T-helper 17 cell (primary cell): ENCODE measurements around the gene SIK3. TPM values are rescaled to one million over a fixed set of nuclear protein-coding genes. Genes with fewer than 3 reads are reported as not detected.
"Not testable (repeated sequence)": the region's sequence is repeated elsewhere in the genome, so short reads cannot be mapped to it uniquely, and the experiment has no call there.

Experiments
- ATAC-seq: fragments of 150-1000 bp; cut with Tn5 transposase; 2 replicates; pipeline ENCODE4 v1.10.0; 2021; ENCODE audit warnings: mild to moderate bottlenecking, moderate library complexity
- DNase-seq, 3 donors: peaks; one replicate each; pipeline versions ENCODE4 v3.0.0 to v3.0.0-alpha.2; 2020 to 2021
- H3K9me3 ChIP-seq: one replicate; pipeline ENCODE4 v1.7.0; 2013; ENCODE audit warnings: low read length, mild to moderate bottlenecking; ENCODE audit not compliant: control insufficient read depth, poor library complexity, severe bottlenecking
- H3K27ac Mint-ChIP-seq: one replicate; pipeline ENCODE4 v1.8.0; 2022; ENCODE audit warnings: mild to moderate bottlenecking, moderate library complexity, mixed read lengths
- H3K27me3 Mint-ChIP-seq: one replicate; pipeline ENCODE4 v1.8.0; 2022; ENCODE audit warnings: mixed read lengths
- H3K36me3 Mint-ChIP-seq: one replicate; pipeline ENCODE4 v1.8.0; 2022; ENCODE audit warnings: low read depth, mixed read lengths
- H3K4me1 Mint-ChIP-seq: one replicate; pipeline ENCODE4 v1.8.0; 2022; ENCODE audit warnings: mild to moderate bottlenecking, mixed read lengths
- H3K4me3 Mint-ChIP-seq: one replicate; pipeline ENCODE4 v1.8.0; 2022; ENCODE audit warnings: mild to moderate bottlenecking, moderate library complexity, mixed read lengths
- total RNA-seq, 4 donors: library from RNA in 2 of 4; stranded (reverse) in 2 of 4; gene quantifications; one replicate each; pipeline ENCODE4 v1.2.3 and lab custom pipeline; 2022 to 2026

SIK3 gene
- total RNA-seq = 10 to 100 TPM; 82.7 to 87.5 TPM
- 71.2 to 89.0 reads per million in 2 donors for total RNA-seq (lab: John Stamatoyannopoulos, UW)

DNA sequence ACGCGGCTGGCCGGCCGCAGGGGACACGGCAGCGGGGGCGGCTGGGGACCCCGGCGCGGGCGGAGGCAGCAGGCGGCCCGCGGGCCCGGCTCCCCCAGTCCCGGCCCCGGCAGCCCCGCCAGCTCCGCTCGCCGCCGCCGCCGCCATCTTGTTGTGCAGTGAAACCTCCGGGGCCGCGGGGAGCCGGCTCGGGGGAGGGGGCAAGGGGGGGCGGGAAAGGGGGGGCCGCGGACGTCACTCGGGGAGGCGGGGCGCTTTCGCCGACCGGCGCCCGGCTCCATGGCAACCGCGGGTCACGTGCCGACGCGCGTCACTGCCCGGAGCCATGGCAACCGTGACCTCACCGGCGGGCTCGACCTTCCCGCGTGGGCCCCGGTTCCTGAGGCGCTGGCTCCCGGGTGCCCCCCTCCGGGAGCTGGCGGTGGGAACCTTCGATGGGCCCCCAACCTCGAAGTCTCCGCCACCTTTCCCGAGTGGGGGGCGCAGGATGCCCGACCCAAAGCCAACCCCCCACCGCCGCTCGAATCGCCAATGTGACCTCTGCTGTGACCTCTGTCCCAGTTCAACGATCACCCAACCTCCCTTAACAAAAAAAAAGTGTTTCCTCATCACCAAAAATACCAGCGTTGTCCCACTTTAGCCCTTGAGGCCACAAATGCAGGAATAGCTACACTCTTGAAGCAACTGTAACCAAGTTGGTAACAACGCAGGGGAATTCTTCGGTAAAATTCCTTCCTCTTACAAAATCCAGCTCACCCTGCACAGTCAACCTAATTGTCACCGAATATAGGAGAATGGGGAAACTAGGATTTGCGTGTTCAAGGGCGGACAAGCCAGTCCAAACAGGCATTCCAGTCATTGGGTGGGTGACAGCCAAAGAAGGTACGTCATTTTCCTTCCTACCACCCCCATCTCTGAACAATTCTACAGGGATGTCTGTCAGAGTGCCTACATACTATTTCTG, at the start of gene SIK3:
Gene SIK3 (minus strand): TSS at position 160 of the 964 bp plus-strand sequence. CDS start 13 bp downstream, at position 147.
- Mint-ChIP-seq H3K4me1 (peaks cover 43% of the 10 kb centered on the region), H3K27me3 (no peaks in the 10 kb centered on the region), H3K36me3 (peaks cover 5% of the 10 kb centered on the region), H3K4me3 (peak within 1 kb of the TSS; percentile 100), H3K27ac (peak within 1 kb of the TSS; percentile 98)
- DNase-seq (peak; percentile 92 to 97 (median 93)), ATAC-seq (peak; percentile 83)
- H3K9me3 ChIP-seq = no peaks in the 10 kb centered on the region

DNA sequence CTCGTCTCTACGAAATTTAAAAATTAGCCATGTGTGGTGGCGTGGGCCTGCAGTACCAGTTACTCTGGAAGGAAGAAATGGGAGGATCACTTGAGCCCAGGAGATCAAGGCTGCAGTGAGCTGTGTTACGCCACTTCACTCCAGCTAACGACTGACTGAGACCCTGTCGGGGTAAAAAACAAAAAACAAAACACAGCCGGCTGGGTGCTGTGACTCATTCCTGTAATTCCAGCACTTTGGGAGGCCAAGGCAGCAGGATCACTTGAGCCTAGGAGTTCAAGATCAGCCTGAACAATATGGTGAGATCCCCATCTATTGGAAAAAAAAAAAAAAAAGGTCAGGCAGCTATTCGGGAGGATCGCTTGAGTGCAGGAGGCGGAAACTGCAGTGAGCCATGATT, 48.3 kb upstream of the SIK3 start:
- H3K36me3 Mint-ChIP-seq = no peaks in the 10 kb centered on the region
- H3K9me3 ChIP-seq = no peaks in the 10 kb centered on the region
- H3K4me3 Mint-ChIP-seq = no peak overlapping the region
- H3K4me1 Mint-ChIP-seq = peaks cover 39% of the 10 kb centered on the region
- no peaks in the 10 kb centered on the region for H3K27me3 Mint-ChIP-seq
- ATAC-seq (no peak), DNase-seq (no peak)
- no peak overlapping the region for H3K27ac Mint-ChIP-seq

DNA sequence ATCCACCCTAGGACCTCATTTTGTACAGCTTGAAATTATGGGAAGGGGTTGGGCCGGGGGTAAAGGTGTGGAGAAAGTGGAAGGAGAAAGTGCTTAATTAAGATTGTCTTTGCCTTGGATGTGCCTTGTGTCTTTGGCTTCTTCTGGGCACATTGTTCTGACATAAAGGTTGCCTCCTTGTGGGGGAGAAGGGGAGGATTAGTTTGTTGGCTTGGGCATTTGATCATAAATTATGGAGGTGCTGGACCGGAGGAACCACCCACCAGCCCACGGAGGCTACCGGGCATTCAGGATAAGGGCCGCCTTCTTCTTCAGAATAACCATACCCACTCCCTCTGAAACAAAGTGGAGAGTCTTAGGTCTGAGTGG, 47.1 kb upstream of the SIK3 start:
- peaks cover under 1% of the 10 kb centered on the region for H3K36me3 Mint-ChIP-seq
- peak overlapping the region; percentile 98 for H3K4me3 Mint-ChIP-seq
- H3K27me3 Mint-ChIP-seq = peaks cover 4% of the 10 kb centered on the region
- H3K9me3 ChIP-seq = no peaks in the 10 kb centered on the region
- DNase-seq (no peak), ATAC-seq (peak; percentile 17)
- H3K4me1 Mint-ChIP-seq = peaks cover 36% of the 10 kb centered on the region
- peak overlapping the region; percentile 94 for H3K27ac Mint-ChIP-seq

DNA sequence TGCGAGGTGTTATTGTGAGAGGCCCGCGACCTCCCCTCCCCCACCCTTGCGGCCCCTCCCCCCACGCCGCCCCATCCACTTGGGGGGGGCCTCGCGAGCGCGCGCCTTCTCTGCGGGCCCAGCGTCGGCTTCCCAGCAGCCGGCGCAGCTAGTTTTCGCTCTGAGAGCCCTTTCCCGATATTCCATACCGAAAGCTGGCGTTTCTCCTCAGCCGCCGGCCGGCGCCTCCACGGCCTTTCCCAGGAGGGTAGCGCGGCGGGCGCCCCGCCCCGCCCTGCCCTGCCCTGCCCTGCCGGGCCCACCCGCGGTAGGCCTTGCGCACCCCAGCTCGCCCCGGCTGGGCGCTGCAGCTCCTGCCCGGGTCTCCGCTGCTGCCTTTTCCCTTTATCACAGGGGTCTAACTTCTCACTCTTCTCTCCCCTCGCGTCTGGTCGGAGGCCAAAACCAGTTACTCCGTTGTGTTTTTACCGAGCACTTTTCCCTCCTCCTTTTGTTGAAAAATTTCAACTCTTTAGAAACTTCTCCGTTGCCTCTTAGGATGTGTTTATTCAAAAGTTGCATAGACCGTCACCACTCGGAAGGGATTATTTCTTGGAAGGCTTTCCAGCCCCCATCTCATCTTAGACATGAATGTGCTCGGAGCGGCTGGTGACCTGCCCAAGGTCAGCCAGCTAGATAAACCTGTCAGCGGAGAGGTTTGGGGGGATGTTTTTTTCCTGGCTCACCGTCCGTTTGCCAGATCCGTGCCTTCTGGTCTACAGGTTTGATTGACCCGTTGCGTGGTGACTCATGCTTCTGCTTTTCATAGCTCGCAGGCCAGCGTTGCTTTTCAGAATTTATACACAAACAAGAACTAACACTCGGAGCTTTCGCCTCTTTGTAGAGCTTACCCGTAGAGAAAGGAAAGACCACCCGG, 46.5 kb upstream of the SIK3 start:
- H3K27ac Mint-ChIP-seq = peak overlapping the region; percentile 94
- H3K36me3 Mint-ChIP-seq = peaks cover 7% of the 10 kb centered on the region
- ATAC-seq (peak; percentile 54), DNase-seq (peak in 2 of 3 donors; percentile 8 to 53)
- H3K4me1 Mint-ChIP-seq = peaks cover 39% of the 10 kb centered on the region
- no peaks in the 10 kb centered on the region for H3K9me3 ChIP-seq
- peaks cover 11% of the 10 kb centered on the region for H3K27me3 Mint-ChIP-seq
- H3K4me3 Mint-ChIP-seq = peak overlapping the region; percentile 98

DNA sequence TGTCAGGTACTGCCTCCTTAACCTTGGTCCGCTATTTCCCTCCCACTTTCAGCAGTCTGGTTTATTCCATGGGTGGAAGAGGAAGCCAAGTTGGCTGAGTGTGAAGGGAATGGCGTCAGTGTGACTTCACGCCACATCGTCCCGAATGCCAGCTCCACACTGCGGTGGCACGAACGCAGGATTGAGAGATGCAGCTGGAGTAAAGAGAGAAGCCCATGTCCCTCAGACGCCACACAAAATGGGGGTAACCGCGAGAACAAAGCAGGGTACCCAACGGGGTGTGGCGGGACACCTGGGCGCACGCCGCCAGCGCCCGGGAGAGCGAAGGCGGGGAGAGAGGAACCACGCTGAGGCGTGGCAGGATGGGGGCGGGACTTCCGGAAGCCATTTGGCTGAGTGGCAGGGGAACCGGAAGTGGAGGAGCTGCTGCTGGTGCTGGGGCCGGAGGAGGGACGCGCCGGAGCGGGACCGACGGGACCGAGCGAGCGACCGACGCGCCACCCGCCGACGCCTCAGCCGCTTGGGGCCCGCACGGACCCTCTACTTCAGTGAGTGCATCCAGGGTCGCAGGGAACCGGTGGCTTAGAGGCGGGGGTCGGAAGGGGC, 45.7 kb upstream of the SIK3 start, which contains the start of gene PAFAH1B2:
Gene PAFAH1B2 (plus strand): TSS at position 417 of the 606 bp plus-strand sequence. CDS start 8,161 bp downstream, outside the sequence.
- H3K4me3 Mint-ChIP-seq = peak within 1 kb of the TSS; percentile 98
- peaks cover 18% of the 10 kb centered on the region for H3K27me3 Mint-ChIP-seq
- ATAC-seq = peak; percentile 90
- peak; percentile 90 to 91 (median 91) for DNase-seq
- peak within 1 kb of the TSS; percentile 94 for H3K27ac Mint-ChIP-seq
- peaks cover 37% of the 10 kb centered on the region for H3K4me1 Mint-ChIP-seq
- peaks cover 9% of the 10 kb centered on the region for H3K36me3 Mint-ChIP-seq
- no peaks in the 10 kb centered on the region for H3K9me3 ChIP-seq

DNA sequence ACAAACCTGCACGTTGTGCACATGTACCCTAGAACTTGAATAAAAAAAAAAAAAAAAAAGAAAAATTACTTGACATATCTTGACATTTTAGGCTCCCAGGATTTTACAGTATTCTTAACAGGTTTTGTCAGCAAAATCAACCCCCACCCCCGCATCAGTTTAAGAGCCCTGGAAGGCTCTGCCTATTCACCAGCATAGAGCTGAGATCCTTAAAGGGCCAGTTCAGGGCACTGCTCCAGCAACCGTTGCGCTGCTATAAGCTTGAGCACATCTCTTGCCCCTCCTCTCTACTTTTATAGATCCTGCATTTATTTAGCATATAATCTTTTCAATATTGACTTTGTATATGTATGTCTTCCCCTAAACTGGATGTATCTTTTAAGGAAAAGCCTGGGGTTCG, 45.2 kb upstream of the SIK3 start:
- no peaks in the 10 kb centered on the region for H3K9me3 ChIP-seq
- Mint-ChIP-seq H3K36me3 (peaks cover 9% of the 10 kb centered on the region), H3K27me3 (peaks cover 18% of the 10 kb centered on the region), H3K4me1 (peaks cover 37% of the 10 kb centered on the region), H3K4me3 (peak overlapping the region; percentile 98), H3K27ac (peak overlapping the region; percentile 93)
- peak; percentile 41 for ATAC-seq
- DNase-seq = no peak

DNA sequence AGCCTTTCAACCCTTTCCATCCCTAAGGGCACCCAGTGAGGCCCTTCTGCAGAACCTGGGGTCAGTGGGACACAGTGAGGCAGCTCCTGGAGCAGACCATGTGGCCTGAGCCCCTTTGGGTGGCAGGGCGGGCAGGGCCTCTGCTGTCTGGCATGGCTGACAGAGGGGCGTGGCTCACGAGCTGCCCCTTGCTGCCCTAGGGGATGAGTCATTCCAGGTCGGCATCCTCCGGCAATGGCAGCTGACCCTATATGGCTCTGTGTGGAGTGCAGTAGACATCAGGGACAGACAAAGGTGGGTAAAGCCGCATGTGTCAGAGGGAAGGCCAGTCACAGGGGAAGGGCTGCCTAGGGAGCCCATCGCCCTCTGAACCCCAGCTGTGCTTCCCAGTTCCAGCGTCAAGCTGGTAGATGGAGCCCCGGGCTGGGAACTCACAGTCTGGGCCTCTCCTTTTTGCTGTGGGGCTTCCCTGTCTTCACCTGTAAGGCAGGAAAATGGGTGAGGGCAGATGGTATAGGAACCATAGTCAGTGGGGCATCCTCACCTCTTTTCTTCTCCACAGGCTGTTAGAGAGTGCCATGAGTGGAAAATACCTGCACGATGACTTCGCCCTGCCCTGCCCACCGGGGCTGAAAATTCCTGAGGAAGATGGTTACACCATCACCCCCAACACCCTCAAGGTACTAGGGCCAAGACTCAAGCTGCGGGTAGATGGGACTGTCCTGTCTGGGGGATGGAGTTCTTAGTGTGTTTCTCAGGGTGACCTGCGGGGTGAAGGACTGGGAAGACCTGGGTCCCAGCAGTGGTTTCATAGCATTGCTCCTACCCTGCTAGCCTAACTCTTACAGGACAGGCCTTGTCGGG, 39.2 kb upstream of the SIK3 start:
- H3K4me3 Mint-ChIP-seq, H3K9me3 ChIP-seq, DNase-seq, H3K36me3 Mint-ChIP-seq, ATAC-seq, H3K27ac Mint-ChIP-seq, H3K4me1 Mint-ChIP-seq: not testable (repeated sequence)
- peaks cover 18% of the 10 kb centered on the region for H3K27me3 Mint-ChIP-seq

DNA sequence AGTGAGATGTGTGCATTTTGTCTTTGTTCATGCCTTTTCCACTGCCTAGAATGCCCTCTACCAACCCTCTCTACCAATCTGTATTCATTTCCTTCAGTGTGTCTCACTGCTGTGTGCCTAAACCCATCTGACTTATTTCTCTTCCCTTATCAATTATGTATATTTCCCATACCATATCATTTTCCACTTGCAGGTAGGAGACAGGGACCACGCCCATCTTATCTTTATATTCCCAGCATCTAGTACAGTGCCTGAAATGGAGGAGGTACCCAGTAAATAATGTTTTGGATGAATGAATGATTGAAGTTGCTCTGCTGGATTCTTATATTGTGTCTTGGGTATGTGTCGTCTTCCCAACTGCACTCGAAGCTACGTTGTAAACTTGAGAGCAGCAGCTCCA, 36.8 kb upstream of the SIK3 start:
- H3K36me3 Mint-ChIP-seq, DNase-seq, H3K27ac Mint-ChIP-seq, H3K27me3 Mint-ChIP-seq, H3K9me3 ChIP-seq, H3K4me3 Mint-ChIP-seq, H3K4me1 Mint-ChIP-seq, ATAC-seq: not testable (repeated sequence)

DNA sequence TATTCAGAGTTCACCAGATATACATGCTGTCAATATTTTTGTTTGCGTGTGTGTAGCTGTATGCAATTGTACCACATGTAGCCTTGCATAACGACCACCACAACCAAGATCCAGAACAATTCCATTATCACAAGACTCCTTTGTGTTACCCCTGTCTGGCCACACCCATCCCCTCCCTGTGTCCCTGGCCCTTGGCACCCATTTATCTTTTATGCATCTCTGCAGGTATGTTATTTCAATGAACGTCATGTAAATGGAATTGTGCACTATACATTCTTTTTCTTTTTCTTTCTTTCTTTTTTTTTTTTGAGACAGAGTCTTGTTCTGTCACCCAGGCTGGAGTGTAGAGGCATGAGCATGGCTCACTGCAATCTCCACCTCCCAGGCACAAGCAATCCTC, 36.2 kb upstream of the SIK3 start:
- no peak overlapping the region for H3K4me3 Mint-ChIP-seq
- H3K27me3 Mint-ChIP-seq = peaks cover 4% of the 10 kb centered on the region
- H3K27ac Mint-ChIP-seq = no peak overlapping the region
- H3K9me3 ChIP-seq = no peaks in the 10 kb centered on the region
- ATAC-seq (no peak), DNase-seq (no peak)
- H3K4me1 Mint-ChIP-seq = peaks cover 2% of the 10 kb centered on the region
- H3K36me3 Mint-ChIP-seq = no peaks in the 10 kb centered on the region

DNA sequence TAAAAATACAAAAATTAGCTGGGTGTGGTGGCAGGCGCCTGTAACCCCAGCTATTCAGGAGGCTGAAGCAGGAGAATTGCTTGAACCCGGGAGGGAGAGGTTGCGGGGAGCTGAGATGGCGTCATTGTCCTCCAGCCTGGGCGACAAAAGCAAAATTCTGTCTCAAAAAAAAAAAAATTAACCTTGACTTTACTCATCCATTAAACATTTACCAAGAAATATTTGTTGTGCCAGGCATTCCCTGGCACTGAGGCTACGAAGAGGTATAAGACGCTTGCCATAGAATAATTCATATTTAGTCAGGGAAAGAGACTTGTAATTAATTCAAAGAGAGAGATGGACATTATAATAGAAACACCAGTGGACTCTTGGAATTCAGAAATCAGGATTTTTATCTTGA, 32.7 kb upstream of the SIK3 start:
- ATAC-seq (no peak), DNase-seq (no peak)
- H3K4me3 Mint-ChIP-seq = no peak overlapping the region
- H3K4me1 Mint-ChIP-seq = peaks cover 2% of the 10 kb centered on the region
- no peaks in the 10 kb centered on the region for H3K36me3 Mint-ChIP-seq
- H3K27ac Mint-ChIP-seq = no peak overlapping the region
- no peaks in the 10 kb centered on the region for H3K9me3 ChIP-seq
- H3K27me3 Mint-ChIP-seq = no peaks in the 10 kb centered on the region

DNA sequence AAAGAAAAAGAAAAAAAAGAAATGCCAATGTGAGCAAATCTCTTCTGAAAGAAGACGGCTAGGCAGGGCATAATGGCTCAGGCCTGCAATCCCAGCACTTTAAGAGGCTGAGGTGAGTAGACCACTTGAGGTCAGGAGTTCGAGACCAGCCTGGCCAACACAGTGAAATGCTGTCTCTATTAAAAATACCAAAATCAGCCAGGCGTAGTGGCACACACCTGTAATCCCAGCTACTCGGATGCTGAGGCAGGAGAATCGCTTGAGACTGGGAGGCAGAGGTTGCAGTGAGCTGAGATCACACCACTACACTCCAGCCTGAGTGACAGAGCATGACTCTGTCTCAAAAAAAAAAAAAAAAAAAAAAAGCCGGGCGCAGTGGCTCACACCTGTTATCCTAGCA, 32.2 kb upstream of the SIK3 start:
- not testable (repeated sequence) for H3K9me3 ChIP-seq, DNase-seq, H3K36me3 Mint-ChIP-seq, ATAC-seq, H3K27me3 Mint-ChIP-seq, H3K4me1 Mint-ChIP-seq, H3K27ac Mint-ChIP-seq, H3K4me3 Mint-ChIP-seq

DNA sequence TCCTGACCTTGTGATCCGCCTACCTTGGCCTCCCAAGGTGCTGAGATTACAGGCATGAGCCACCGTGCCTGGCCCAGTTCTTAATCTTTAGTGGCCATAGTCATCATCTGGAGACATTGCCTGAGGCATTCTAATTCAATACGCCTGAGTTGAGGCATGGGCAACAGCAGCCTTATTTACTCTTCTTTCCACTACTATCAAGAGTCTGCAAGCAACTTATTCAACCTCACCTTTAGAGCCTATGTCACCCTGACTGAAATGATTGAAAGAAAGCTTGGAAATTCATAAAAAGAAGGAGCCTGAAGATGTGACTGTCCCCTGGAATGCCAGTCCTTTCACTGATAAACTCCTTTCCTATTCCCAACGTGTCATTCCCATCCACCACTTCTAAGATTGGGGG, 30.1 kb upstream of the SIK3 start:
- DNase-seq = no peak

More for the DNA sequence above, 30.1 kb upstream of the SIK3 start:
- no peak overlapping the region for H3K4me3 Mint-ChIP-seq
- no peaks in the 10 kb centered on the region for H3K9me3 ChIP-seq
- H3K4me1 Mint-ChIP-seq = peaks cover 6% of the 10 kb centered on the region
- no peak for ATAC-seq
- no peaks in the 10 kb centered on the region for H3K36me3 Mint-ChIP-seq
- no peaks in the 10 kb centered on the region for H3K27me3 Mint-ChIP-seq
- H3K27ac Mint-ChIP-seq = no peak overlapping the region
